Choroid plexus epithelial cell (primary cell): Measurements from ENCODE around the gene ACTL10.

Experiments
- DNase-seq: peaks from one replicate; pipeline ENCODE4 v3.0.0-alpha.2; 2010; ENCODE audit warnings: low read depth
- H3K4me3 ChIP-seq: 2 replicates; pipeline ENCODE4 v1.5.1; 2011; ENCODE audit warnings: low read depth, mild to moderate bottlenecking, control low read depth, low read length, moderate library complexity
- TF ChIP-seq, protein P1 (sequence below): conservative IDR thresholded peaks from 2 replicates; pipeline ENCODE4 v1.5.1; 2011; ENCODE audit warnings: low read depth, mild to moderate bottlenecking, control low read depth, inconsistent platforms, low read length, moderate library complexity

The ACTL10 gene

DNA sequence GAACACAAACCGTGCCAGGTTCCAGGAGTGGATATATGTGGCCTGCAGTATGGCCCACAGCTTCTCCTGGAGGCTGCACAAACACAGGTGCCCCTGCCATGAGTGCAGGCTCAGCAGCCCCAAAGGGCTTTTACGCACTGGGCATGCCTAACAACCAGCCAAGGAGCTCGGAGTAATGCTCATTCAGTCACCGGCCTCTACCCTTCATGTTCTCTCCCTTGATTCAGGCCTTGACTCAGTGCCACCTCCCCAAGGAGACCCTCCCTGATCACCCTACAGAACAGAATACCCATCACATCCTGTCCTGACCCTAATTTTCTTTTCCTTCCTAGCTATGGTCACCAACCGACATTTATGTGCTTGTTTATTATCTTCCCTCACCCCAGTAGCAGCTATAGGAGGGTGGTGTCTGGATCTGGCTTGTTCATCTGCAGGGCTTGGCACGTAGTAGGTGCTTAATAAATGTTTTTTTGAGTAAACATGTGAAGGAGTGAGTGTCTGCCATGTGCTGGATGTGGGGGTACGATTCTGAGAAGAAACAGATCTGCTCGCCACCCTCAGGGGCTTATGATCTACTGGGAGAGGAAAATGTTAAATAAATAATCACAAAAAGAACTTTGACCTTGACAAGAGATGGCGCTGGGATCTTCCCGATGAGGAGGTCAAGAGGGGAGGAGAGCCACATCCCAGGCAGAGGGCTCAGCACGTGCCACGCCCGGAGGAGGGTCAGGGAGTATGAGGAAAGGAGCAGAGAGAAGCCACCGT lies 44.1 kb downstream of the ACTL10 start:
- no peak overlapping the region for H3K4me3 ChIP-seq
- DNase-seq, result no peak
- TF ChIP-seq, protein P1, sequence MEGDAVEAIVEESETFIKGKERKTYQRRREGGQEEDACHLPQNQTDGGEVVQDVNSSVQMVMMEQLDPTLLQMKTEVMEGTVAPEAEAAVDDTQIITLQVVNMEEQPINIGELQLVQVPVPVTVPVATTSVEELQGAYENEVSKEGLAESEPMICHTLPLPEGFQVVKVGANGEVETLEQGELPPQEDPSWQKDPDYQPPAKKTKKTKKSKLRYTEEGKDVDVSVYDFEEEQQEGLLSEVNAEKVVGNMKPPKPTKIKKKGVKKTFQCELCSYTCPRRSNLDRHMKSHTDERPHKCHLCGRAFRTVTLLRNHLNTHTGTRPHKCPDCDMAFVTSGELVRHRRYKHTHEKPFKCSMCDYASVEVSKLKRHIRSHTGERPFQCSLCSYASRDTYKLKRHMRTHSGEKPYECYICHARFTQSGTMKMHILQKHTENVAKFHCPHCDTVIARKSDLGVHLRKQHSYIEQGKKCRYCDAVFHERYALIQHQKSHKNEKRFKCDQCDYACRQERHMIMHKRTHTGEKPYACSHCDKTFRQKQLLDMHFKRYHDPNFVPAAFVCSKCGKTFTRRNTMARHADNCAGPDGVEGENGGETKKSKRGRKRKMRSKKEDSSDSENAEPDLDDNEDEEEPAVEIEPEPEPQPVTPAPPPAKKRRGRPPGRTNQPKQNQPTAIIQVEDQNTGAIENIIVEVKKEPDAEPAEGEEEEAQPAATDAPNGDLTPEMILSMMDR, result no peak

DNA sequence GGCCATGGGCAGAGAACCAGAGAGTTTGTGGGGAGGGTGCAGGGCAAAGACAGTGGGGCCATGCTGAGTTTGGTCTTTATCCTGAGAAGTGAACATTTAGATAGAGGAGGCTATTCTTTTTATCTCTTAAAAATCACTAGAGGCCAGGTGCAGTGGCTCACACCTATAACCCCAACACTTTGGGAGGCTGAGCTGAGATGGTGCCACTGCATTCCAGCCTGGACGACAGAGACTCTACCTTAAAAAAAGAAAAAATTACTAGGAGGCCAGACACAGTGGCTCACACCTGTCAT lies 44.6 kb downstream of the ACTL10 start:
- H3K4me3 ChIP-seq, result no peak overlapping the region
- TF ChIP-seq, protein P1, result no peak
- DNase-seq, result no peak

DNA sequence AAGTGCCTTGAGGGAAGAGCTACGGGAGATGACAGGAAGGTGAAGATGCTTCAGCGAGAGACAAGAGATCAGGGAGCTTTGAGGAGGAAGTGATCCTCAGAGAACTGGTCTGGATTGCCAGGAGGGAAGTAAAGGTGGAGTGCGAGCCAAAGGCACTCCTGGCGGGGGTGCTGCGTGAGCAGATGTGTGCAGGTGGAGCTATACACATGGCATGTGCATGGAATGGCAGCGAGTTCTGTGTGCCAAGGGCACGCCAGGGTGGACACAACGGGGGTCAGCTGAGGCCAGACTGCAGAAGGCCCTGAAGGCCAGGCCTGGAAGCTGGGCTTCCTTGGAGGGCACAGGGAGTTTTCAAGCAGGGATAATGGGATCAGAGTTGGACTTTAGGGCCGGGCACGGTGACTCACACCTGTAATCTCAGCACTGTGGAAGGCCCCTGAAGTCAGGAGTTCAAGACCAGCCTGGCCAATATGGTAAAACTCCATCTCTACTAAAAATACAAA lies 47.2 kb downstream of the ACTL10 start:
- TF ChIP-seq, protein P1, result no peak
- no peak for DNase-seq
- no peak overlapping the region for H3K4me3 ChIP-seq

DNA sequence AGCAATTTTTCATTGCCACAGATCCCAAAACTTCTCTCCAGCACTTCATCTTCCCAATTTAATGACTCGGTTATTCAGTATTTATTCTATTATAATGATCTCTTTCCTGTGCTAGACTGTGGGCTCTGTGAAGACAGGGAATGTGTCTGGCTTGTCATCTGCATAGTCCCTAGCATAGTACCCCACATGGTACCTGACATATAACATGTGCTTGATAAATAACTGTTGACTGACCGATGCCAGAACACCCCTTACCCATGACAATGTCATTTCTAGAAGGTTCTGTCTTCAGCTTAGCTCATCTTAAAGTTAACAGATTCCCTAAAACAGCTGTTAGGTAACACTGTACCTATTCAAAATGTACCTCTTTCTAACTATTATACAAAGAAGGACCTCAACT lies 49.8 kb downstream of the ACTL10 start:
- no peak for DNase-seq
- H3K4me3 ChIP-seq, result no peak overlapping the region
- TF ChIP-seq, protein P1, result no peak
